ENCODE measurements around the gene TXNRD2.

DNA sequence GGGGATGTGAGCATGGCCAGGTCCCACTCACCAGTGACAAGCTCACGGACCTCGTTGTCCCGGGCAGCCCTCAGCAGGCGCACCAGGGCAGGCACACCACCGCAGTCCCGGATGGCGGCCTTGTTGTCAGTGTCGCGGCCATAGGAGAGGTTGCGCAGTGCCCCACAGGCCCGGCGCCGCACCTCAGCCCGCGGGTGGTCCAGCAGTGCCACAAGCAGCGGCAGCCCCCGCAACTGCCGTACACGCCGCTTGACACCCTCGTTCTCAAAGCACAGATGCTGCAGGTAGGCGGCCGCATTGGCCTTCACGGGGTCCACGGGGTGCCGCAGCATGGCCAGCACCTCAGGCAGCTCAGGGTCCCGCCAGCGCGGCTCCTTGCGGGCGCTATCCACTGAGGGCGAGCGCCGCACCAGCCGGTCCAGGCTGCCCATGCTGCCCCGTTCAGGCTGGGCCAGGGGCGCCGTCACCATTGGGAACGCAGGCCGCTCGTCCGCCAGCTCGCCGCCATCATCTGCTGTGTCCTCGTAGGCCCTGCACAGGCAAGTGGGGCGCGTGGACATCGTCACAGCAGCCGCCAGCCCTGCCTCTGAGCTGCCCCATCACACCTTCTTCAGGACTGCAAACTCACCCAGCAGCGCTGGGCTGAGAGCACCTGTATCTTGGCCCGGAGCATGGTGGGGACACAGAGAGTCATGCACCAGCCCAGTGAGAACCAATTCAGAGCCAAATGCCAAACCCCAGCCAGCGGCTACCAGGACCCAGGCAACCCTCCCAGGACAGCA is 38.3 kb upstream of the TXNRD2 start:
- TF ChIP-seq, protein P1, sequence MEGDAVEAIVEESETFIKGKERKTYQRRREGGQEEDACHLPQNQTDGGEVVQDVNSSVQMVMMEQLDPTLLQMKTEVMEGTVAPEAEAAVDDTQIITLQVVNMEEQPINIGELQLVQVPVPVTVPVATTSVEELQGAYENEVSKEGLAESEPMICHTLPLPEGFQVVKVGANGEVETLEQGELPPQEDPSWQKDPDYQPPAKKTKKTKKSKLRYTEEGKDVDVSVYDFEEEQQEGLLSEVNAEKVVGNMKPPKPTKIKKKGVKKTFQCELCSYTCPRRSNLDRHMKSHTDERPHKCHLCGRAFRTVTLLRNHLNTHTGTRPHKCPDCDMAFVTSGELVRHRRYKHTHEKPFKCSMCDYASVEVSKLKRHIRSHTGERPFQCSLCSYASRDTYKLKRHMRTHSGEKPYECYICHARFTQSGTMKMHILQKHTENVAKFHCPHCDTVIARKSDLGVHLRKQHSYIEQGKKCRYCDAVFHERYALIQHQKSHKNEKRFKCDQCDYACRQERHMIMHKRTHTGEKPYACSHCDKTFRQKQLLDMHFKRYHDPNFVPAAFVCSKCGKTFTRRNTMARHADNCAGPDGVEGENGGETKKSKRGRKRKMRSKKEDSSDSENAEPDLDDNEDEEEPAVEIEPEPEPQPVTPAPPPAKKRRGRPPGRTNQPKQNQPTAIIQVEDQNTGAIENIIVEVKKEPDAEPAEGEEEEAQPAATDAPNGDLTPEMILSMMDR (IDR thresholded peaks at IDR 0.05): no peak
- TF ChIP-seq POLR2AphosphoS5 (IDR thresholded peaks at IDR 0.05) (no peak), POLR2A (IDR thresholded peaks at IDR 0.05) (no peak)
